SH-SY5Y (cell line): Measurements from ENCODE around the gene CCR4.

Experiments
- GATA2 ChIP-seq: IDR thresholded peaks from 2 replicates; pipeline ENCODE4 v1.6.1; 2011; ENCODE audit warnings: mild to moderate bottlenecking, low read depth, low read length
- GATA3 ChIP-seq: IDR thresholded peaks from 2 replicates; pipeline ENCODE4 v1.6.1; 2011; ENCODE audit warnings: low read depth, mild to moderate bottlenecking, low read length, moderate library complexity

GRCh38 chr3:32903953-32904352, 47.5 kb upstream of the CCR4 start:
- TF ChIP-seq GATA2, result no peak
- TF ChIP-seq GATA3, result no peak
